Measurements from ENCODE around the gene KIF5B.

The KIF5B gene

DNA sequence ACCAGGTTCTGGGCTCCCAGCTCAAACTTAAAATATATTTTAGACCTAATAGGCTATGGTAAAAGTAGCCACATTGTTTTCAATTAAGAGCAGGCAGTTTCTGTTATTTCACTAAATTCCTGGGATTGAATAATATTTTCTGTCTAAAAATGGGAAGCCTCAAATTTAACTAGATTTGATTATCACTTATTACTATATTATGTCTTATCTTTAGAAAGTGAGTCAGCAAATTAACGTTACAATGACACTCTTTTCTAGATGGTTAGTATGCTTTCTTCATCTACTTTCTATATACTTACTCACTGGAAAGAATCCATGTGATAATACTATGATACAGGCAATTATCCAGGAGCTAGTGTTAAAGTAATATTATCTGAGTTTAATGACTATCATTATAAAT is 27.5 kb downstream of the KIF5B start:
- TF ChIP-seq, protein P1, sequence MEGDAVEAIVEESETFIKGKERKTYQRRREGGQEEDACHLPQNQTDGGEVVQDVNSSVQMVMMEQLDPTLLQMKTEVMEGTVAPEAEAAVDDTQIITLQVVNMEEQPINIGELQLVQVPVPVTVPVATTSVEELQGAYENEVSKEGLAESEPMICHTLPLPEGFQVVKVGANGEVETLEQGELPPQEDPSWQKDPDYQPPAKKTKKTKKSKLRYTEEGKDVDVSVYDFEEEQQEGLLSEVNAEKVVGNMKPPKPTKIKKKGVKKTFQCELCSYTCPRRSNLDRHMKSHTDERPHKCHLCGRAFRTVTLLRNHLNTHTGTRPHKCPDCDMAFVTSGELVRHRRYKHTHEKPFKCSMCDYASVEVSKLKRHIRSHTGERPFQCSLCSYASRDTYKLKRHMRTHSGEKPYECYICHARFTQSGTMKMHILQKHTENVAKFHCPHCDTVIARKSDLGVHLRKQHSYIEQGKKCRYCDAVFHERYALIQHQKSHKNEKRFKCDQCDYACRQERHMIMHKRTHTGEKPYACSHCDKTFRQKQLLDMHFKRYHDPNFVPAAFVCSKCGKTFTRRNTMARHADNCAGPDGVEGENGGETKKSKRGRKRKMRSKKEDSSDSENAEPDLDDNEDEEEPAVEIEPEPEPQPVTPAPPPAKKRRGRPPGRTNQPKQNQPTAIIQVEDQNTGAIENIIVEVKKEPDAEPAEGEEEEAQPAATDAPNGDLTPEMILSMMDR (IDR thresholded peaks at IDR 0.05; ENCODE audit: extremely low read depth, insufficient read depth, missing control alignments), result no peak
- in situ Hi-C loops (cut with MboI; ENCODE audit: low pct_unique_long_range_greater_than_20kb, low sequenced_read_pairs, unreplicated experiment), result no loop called here
- DNase-seq (ENCODE audit: low spot score), result no peak

DNA sequence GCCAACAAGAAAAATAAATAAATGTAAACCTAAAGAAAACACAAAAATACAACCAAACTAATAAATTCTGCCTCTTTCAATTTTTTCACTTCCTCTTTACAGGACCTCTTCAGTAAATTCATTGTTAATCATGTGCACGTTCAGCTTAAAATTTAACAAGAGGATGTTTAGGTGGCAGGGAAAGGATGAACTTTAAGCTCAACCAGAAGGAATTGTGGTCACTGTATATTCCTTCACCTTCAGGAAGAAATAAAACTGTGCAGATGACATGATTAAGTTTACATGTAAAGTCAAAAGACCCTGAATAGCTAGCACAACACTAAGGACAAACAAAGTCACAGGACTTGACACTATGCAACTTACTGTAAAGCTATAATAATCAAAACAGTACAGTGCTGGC is 33.0 kb downstream of the KIF5B start:
- no peak for DNase-seq (ENCODE audit: low spot score)
- TF ChIP-seq, protein P1 (IDR thresholded peaks at IDR 0.05; ENCODE audit: extremely low read depth, insufficient read depth, missing control alignments), result no peak
- in situ Hi-C loops (cut with MboI; ENCODE audit: low pct_unique_long_range_greater_than_20kb, low sequenced_read_pairs, unreplicated experiment), result no loop called here

DNA sequence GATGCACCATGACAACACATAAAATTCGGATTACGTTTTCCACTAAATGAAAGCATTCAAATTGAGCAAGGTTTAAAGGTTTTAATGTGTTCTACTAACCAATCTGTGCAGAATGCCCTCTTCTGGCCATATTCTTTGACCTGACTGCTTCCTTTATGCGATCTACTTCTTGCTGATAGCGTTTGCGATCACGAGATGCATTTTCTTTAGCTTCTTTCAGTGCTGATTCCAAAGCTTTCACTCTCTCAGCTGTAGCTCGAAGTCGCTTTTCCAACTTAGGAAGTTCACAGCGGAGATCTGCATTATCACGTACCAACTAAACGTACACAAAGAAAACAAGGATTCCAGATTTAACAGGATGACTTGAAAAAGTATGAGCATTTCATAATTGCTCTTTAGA is 39.2 kb downstream of the KIF5B start:
- DNase-seq (ENCODE audit: low spot score), result no peak
- in situ Hi-C loops (cut with MboI; ENCODE audit: low pct_unique_long_range_greater_than_20kb, low sequenced_read_pairs, unreplicated experiment), result no loop called here
- TF ChIP-seq, protein P1 (IDR thresholded peaks at IDR 0.05; ENCODE audit: extremely low read depth, insufficient read depth, missing control alignments), result no peak

DNA sequence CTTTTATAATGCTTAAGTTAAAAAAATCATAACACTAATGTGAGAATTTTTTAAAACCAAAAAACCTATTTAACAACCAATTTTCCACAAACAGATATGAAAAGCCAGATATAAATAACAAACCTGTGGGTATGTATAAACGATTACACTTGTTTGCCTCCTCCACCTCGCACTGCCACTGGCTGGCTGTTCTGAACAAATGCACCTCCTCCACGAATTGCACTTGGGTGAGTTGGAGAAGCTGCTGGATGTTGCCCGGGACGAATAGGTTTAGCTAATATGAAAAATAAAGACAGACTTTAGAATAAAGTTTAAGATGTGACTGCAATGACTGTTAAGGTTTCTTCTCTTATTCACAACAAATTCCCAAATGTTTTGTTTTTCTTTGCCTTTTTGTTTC is 40.8 kb downstream of the KIF5B start:
- in situ Hi-C loops (cut with MboI; ENCODE audit: low pct_unique_long_range_greater_than_20kb, low sequenced_read_pairs, unreplicated experiment), result no loop called here
- DNase-seq (ENCODE audit: low spot score), result no peak
- TF ChIP-seq, protein P1 (IDR thresholded peaks at IDR 0.05; ENCODE audit: extremely low read depth, insufficient read depth, missing control alignments), result no peak

DNA sequence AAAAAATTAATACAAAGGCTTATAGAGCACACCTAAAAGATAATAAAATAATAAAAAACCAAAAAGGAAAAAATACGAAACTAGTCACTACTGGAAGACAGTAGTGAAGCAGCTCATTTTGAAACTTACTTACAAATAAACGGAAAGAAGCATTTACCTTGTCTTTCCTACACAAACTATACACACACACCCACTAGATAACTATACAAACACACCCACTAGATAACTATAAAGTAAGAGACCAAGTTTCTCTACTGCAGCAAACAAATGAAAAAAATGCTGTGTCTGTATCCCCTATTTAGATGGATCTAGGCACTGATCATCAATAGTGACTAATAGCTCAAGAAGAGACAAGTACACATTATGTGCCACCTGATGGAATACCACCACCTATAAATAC is 49.2 kb downstream of the KIF5B start:
- no peak for DNase-seq (ENCODE audit: low spot score)
- TF ChIP-seq, protein P1 (IDR thresholded peaks at IDR 0.05; ENCODE audit: extremely low read depth, insufficient read depth, missing control alignments), result no peak
- in situ Hi-C loops (cut with MboI; ENCODE audit: low pct_unique_long_range_greater_than_20kb, low sequenced_read_pairs, unreplicated experiment), result loop anchor here (10.0 kb wide), 1 partner anchor 142 kb away; no protein-coding TSS in a partner anchor

DNA sequence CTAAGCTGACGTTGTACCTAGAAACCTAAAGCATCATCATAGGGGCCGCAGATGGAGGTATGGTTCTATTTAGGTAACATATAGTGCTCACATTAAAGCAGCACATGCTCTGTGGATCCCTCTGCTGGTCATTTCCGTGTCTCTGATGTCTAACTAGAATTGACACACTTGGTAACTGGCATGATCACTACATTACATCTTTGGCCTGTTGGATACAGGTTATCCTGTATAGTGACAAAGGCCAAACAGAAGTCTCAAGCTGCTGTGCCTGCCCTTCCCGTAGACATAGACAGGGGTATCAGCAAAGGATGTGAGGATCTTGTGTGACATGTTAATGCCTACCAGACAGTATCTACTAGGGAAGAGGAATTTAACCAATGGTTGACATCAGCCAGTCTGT is 51.2 kb downstream of the KIF5B start:
- TF ChIP-seq, protein P1 (IDR thresholded peaks at IDR 0.05; ENCODE audit: extremely low read depth, insufficient read depth, missing control alignments), result peak; percentile 58
- DNase-seq (ENCODE audit: low spot score), result peak; percentile 46
- in situ Hi-C loops (cut with MboI; ENCODE audit: low pct_unique_long_range_greater_than_20kb, low sequenced_read_pairs, unreplicated experiment), result loop anchor here (10.0 kb wide), 1 partner anchor 140 kb away; no protein-coding TSS in a partner anchor

DNA sequence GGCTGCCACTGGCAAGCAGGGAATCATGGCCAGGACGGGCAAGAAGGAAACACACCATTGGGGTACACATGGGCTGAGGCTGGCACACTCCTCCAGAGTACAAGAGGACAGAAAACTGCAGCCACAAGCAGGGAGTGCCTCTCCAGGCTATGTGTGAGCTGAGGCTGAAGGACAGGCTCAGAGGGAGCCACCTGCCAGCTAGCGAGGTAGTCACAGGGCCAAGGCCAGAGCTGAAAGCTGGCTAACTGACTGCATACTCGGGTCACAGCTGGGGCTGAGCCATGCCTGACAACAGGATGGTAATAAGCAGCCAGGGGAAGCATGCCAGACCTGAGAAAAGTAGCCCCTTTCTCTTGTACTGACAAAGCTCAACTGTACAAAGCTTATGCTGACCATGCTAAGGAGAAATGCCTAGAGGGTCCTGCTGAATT is 52.0 kb downstream of the KIF5B start:
- in situ Hi-C loops (cut with MboI; ENCODE audit: low pct_unique_long_range_greater_than_20kb, low sequenced_read_pairs, unreplicated experiment), result loop anchor here (10.0 kb wide), 1 partner anchor 139 kb away; no protein-coding TSS in a partner anchor
- DNase-seq (ENCODE audit: low spot score), result no peak
- TF ChIP-seq, protein P1 (IDR thresholded peaks at IDR 0.05; ENCODE audit: extremely low read depth, insufficient read depth, missing control alignments), result no peak
